Mesothelial cell of epicardium (in vitro differentiated cells): ENCODE measurements around the gene HSD3B2. TPM values are rescaled to one million over a fixed set of nuclear protein-coding genes. Genes with fewer than 3 reads are reported as not detected.
"Not testable (repeated sequence)": the region's sequence is repeated elsewhere in the genome, so short reads cannot be mapped to it uniquely, and the experiment has no call there.

Experiments
- DNase-seq, 2 experiments: peaks; one replicate each; pipeline ENCODE4 v3.0.0; 2021; ENCODE audit warnings: low spot score in 2 of 2; ENCODE audit not compliant: unreplicated experiment in 2 of 2
- H3K27ac Mint-ChIP-seq: 2 replicates; pipeline ENCODE4 v1.8.0; 2021; ENCODE audit warnings: mixed read lengths
- H3K27me3 Mint-ChIP-seq: 2 replicates; pipeline ENCODE4 v1.8.0; 2021; ENCODE audit warnings: low read depth, mixed read lengths
- H3K36me3 Mint-ChIP-seq: 2 replicates; pipeline ENCODE4 v1.8.0; 2021; ENCODE audit warnings: mixed read lengths
- H3K4me1 Mint-ChIP-seq: 2 replicates; pipeline ENCODE4 v1.8.0; 2021; ENCODE audit warnings: mixed read lengths
- H3K4me3 Mint-ChIP-seq: 2 replicates; pipeline ENCODE4 v1.8.0; 2021; ENCODE audit warnings: mild to moderate bottlenecking, moderate library complexity, mixed read lengths
- H3K9me3 Mint-ChIP-seq: 2 replicates; pipeline ENCODE4 v1.8.0; 2021; ENCODE audit warnings: mixed read lengths
- total RNA-seq: library from RNA; stranded (reverse); gene quantifications from 3 replicates; pipeline ENCODE4 v1.2.1, GENCODE V29; 2021
- TF ChIP-seq, protein P1 (sequence below): fragments of 200-600 bp; sonication (generic); IDR thresholded peaks from one replicate; pipeline ENCODE4 v1.5.0; 2021; ENCODE audit warnings: antibody characterized with exemption; ENCODE audit not compliant: unreplicated experiment

HSD3B2 gene
- total RNA-seq, 1 donor from 2014 or later, result 0.29 TPM

- TF ChIP-seq, protein P1, sequence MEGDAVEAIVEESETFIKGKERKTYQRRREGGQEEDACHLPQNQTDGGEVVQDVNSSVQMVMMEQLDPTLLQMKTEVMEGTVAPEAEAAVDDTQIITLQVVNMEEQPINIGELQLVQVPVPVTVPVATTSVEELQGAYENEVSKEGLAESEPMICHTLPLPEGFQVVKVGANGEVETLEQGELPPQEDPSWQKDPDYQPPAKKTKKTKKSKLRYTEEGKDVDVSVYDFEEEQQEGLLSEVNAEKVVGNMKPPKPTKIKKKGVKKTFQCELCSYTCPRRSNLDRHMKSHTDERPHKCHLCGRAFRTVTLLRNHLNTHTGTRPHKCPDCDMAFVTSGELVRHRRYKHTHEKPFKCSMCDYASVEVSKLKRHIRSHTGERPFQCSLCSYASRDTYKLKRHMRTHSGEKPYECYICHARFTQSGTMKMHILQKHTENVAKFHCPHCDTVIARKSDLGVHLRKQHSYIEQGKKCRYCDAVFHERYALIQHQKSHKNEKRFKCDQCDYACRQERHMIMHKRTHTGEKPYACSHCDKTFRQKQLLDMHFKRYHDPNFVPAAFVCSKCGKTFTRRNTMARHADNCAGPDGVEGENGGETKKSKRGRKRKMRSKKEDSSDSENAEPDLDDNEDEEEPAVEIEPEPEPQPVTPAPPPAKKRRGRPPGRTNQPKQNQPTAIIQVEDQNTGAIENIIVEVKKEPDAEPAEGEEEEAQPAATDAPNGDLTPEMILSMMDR, result no peak
- H3K27me3 Mint-ChIP-seq, result peaks cover 9% of the 10 kb centered on the region
- no peaks in the 10 kb centered on the region for H3K36me3 Mint-ChIP-seq
- H3K4me1 Mint-ChIP-seq, result peaks cover 17% of the 10 kb centered on the region
- no peak overlapping the region for H3K27ac Mint-ChIP-seq
- no peak overlapping the region for H3K4me3 Mint-ChIP-seq
- peaks cover 11% of the 10 kb centered on the region for H3K9me3 Mint-ChIP-seq
- no peak for DNase-seq
Observed at GRCh38 chr1:119376594-119376993, 38.4 kb upstream of the HSD3B2 start.

DNA sequence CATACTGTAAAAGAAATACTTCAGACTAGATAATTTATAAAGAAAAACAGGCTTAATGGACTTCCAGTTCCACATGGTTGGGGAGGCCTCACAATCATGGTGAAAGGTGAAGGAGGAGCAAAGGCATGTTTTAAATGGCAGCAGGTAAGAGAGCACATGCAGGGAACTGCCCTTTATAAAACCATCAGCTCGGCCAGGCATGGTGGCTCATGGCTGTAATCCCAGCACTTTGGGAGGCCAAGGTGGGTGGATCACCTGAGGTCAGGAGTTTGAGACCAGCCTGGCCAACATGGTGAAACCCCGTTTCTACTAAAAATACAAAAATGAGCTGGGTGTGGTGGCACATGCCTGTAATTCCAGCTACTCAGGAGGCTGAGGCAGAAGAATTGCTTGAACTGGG is 37.4 kb upstream of the HSD3B2 start:
- H3K27me3 Mint-ChIP-seq, DNase-seq, H3K4me3 Mint-ChIP-seq, H3K27ac Mint-ChIP-seq, H3K36me3 Mint-ChIP-seq, H3K4me1 Mint-ChIP-seq: not testable (repeated sequence)
- peaks cover 11% of the 10 kb centered on the region for H3K9me3 Mint-ChIP-seq

DNA sequence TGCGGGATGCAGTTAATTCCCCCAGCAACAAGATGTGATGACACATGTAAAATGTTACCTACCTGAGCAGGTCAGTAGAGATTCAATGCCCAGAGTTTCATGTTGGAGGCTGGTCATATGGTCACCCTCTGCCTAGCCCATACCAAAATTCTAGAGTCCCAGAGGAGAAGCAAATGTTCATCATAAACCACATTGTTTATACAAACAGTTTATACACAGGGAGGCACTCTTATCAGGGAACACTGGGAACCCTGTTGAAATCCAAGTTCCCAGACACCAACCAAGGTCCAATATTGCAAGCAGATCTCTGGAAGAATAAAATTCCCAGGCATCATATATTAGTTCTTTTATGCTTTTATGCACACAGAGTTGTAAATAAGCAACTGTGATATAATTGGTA is 35.8 kb upstream of the HSD3B2 start:
- Mint-ChIP-seq H3K27ac (no peak overlapping the region), H3K4me1 (peaks cover 8% of the 10 kb centered on the region), H3K9me3 (peaks cover 11% of the 10 kb centered on the region), H3K36me3 (no peaks in the 10 kb centered on the region), H3K4me3 (no peak overlapping the region), H3K27me3 (peaks cover 3% of the 10 kb centered on the region)
- no peak for DNase-seq
- TF ChIP-seq, protein P1, result no peak

DNA sequence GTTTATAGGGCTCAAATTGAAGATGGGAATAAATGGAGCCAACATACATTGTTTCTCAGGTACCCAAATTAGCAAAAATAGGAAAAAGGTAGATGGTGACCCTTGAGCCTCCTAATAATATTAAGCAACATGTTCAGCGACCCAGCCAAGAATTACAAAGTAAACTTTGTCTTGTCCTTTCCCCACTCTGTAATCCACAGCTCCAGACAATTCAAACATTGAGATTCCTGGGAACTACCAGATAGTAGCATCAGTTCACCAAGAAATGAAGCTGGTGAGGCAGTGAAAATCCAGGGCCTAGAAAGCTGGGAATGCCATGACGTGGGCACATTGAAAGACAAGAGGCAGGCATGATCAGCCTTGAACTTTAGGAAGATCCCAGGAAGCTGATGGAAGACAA is 34.6 kb upstream of the HSD3B2 start:
- H3K27ac Mint-ChIP-seq, result no peak overlapping the region
- DNase-seq, result no peak
- TF ChIP-seq, protein P1, result no peak
- H3K4me1 Mint-ChIP-seq, result no peaks in the 10 kb centered on the region
- H3K9me3 Mint-ChIP-seq, result peaks cover 11% of the 10 kb centered on the region
- H3K27me3 Mint-ChIP-seq, result peaks cover 2% of the 10 kb centered on the region
- no peak overlapping the region for H3K4me3 Mint-ChIP-seq
- H3K36me3 Mint-ChIP-seq, result no peaks in the 10 kb centered on the region

DNA sequence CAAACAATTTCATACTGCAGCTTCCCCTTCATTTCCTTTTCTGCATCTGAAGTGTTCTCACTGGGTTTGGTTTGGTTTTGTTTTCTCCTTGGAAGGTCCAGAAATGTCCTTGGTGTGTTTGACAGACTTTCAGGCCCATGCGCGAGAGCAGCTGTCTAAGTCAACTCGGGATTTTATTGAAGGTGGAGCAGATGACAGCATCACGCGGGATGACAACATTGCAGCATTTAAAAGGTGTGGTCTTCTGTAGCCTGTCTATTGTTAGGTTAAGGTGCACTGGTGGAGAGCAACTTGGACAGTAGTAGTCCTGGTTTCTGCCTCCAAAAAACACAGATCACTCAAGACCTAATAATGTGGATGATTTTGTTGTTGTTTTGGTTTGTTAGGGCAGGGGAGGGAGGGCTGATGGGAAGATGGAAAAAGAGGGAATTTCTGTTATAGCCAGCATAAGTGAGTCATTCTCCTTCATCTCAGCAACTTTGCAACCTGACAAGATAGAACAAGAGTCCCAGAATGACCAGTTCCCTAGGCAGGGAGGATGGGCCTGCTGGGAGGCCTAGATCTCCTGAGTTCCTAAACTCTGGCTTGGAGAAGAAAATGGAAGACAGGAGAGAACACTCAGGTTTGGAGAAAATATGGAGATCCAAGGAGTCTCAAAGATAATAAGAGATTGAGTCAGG is 33.8 kb upstream of the HSD3B2 start:
- DNase-seq, result no peak
- no peak overlapping the region for H3K4me3 Mint-ChIP-seq
- no peaks in the 10 kb centered on the region for H3K36me3 Mint-ChIP-seq
- no peaks in the 10 kb centered on the region for H3K4me1 Mint-ChIP-seq
- H3K9me3 Mint-ChIP-seq, result peaks cover 11% of the 10 kb centered on the region
- H3K27me3 Mint-ChIP-seq, result peaks cover 4% of the 10 kb centered on the region
- no peak overlapping the region for H3K27ac Mint-ChIP-seq
- TF ChIP-seq, protein P1, result no peak

DNA sequence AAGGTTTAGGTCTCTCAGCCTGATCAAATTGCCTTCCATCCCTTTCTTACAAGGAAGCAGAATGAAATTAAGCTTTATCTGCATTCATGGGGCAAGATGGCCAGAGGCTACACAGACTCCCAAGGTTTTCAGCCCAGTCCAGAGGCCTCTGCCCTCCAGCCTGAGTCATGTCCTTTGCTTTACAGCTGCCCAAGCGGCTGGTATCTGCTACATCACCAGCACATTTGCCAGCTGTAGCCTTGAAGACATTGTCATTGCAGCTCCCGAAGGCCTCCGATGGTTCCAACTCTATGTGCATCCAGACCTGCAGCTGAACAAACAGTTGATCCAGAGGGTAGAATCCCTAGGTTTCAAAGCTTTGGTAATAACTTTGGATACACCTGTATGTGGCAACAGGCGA is 30.4 kb upstream of the HSD3B2 start:
- Mint-ChIP-seq H3K4me1 (no peaks in the 10 kb centered on the region), H3K27ac (no peak overlapping the region), H3K9me3 (no peaks in the 10 kb centered on the region), H3K36me3 (no peaks in the 10 kb centered on the region), H3K27me3 (peaks cover 4% of the 10 kb centered on the region), H3K4me3 (no peak overlapping the region)
- no peak for DNase-seq
- TF ChIP-seq, protein P1, result no peak
